GM19455 (cell line): Measurements from ENCODE around the gene CCDC57.
A peak's percentile ranks its signal among the peaks of the same experiment; 100 is the strongest.

Experiments
- ATAC-seq: cut with Tn5 transposase; IDR thresholded peaks from one replicate; pipeline ENCODE4 v1.9.1; 2021; ENCODE audit not compliant: unreplicated experiment

Gene CCDC57

GRCh38 chr17:82108961-82109475 lies 103.6 kb downstream of the CCDC57 start:
- no peak for ATAC-seq

GRCh38 chr17:82108496-82108945 lies 104.1 kb downstream of the CCDC57 start:
- ATAC-seq, result no peak

- no peak for ATAC-seq
Observed at GRCh38 chr17:82108038-82108437, 104.6 kb downstream of the CCDC57 start.

- no peak for ATAC-seq
Observed at GRCh38 chr17:82107341-82107860, 105.2 kb downstream of the CCDC57 start.

- no peak for ATAC-seq
Observed at GRCh38 chr17:82106688-82107305, 105.8 kb downstream of the CCDC57 start.

- ATAC-seq, result peak; percentile 77
Observed at GRCh38 chr17:82105882-82106687, 106.6 kb downstream of the CCDC57 start.

GRCh38 chr17:82105417-82105881 lies 107.2 kb downstream of the CCDC57 start:
- ATAC-seq, result no peak

GRCh38 chr17:82104797-82105416 lies 107.7 kb downstream of the CCDC57 start:
- no peak for ATAC-seq

GRCh38 chr17:82103553-82104451 lies 108.8 kb downstream of the CCDC57 start:
- ATAC-seq, result no peak

- no peak for ATAC-seq
Observed at GRCh38 chr17:82101767-82102679, 110.6 kb downstream of the CCDC57 start.

GRCh38 chr17:82101301-82101715 lies 111.3 kb downstream of the CCDC57 start:
- no peak for ATAC-seq

GRCh38 chr17:82100502-82101298 lies 111.9 kb downstream of the CCDC57 start:
- ATAC-seq, result no peak

- ATAC-seq, result peak; percentile 15
Observed at GRCh38 chr17:82098939-82099763, 113.5 kb downstream of the CCDC57 start.

GRCh38 chr17:82098169-82098938 lies 114.3 kb downstream of the CCDC57 start, which contains the start of gene FASN:
Gene FASN (minus strand): TSS chr17:82098236. CDS start chr17:82096445, 1,791 bp downstream.
- ATAC-seq, result peak; percentile 68

GRCh38 chr17:82097919-82098168 lies 114.8 kb downstream of the CCDC57 start:
- ATAC-seq, result peak; percentile 14

- ATAC-seq, result peak; percentile 0
Observed at GRCh38 chr17:82097184-82097918, 115.3 kb downstream of the CCDC57 start.
